ENCODE data around the gene RRAS2. TPM values are rescaled to one million over a fixed set of nuclear protein-coding genes. Genes with fewer than 3 reads are reported as not detected.

Gene RRAS2
- total RNA-seq, 4 donors from 2014 or later: 35.5 to 162 (median 77.6) TPM

- H3K9me3 ChIP-seq: no peaks in the 10 kb centered on the region
- H3K36me3 ChIP-seq: peaks cover 0 to 6% (median 0%) of the 10 kb centered on the region in 3 donors
- peaks cover 0 to 9% (median 0%) of the 10 kb centered on the region in 4 donors for H3K4me1 ChIP-seq
- DNase-seq: no peak
- TF ChIP-seq POLR2A (IDR thresholded peaks at IDR 0.05): no peak
- TF ChIP-seq, protein P1, sequence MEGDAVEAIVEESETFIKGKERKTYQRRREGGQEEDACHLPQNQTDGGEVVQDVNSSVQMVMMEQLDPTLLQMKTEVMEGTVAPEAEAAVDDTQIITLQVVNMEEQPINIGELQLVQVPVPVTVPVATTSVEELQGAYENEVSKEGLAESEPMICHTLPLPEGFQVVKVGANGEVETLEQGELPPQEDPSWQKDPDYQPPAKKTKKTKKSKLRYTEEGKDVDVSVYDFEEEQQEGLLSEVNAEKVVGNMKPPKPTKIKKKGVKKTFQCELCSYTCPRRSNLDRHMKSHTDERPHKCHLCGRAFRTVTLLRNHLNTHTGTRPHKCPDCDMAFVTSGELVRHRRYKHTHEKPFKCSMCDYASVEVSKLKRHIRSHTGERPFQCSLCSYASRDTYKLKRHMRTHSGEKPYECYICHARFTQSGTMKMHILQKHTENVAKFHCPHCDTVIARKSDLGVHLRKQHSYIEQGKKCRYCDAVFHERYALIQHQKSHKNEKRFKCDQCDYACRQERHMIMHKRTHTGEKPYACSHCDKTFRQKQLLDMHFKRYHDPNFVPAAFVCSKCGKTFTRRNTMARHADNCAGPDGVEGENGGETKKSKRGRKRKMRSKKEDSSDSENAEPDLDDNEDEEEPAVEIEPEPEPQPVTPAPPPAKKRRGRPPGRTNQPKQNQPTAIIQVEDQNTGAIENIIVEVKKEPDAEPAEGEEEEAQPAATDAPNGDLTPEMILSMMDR (IDR thresholded peaks at IDR 0.05): no peak
- no peak overlapping the region for H3K4me3 ChIP-seq
- no peaks in the 10 kb centered on the region for H3K27me3 ChIP-seq
- no peak overlapping the region for H3K27ac ChIP-seq
Measured at GRCh38 chr11:14251754-14252153, 107.2 kb downstream of the RRAS2 start.

GRCh38 chr11:14249121-14249963, 109.6 kb downstream of the RRAS2 start:
- H3K9me3 ChIP-seq: no peaks in the 10 kb centered on the region
- peak; percentile 47 to 78 (median 73) for DNase-seq
- H3K4me3 ChIP-seq: no peak overlapping the region
- H3K27me3 ChIP-seq: no peaks in the 10 kb centered on the region
- no peak for TF ChIP-seq POLR2A (IDR thresholded peaks at IDR 0.05)
- TF ChIP-seq, protein P1 (IDR thresholded peaks at IDR 0.05): peak; percentile 49 to 94 (median 91)
- peaks cover 0 to 9% (median 0%) of the 10 kb centered on the region in 4 donors for H3K4me1 ChIP-seq
- H3K27ac ChIP-seq: no peak overlapping the region
- H3K36me3 ChIP-seq: no peaks in the 10 kb centered on the region

- no peak overlapping the region for H3K4me3 ChIP-seq
- peaks cover 0 to 9% (median 0%) of the 10 kb centered on the region in 4 donors for H3K4me1 ChIP-seq
- H3K9me3 ChIP-seq: no peaks in the 10 kb centered on the region
- peak in 2 of 3 donors; percentile 24 to 59 for DNase-seq
- TF ChIP-seq, protein P1 (IDR thresholded peaks at IDR 0.05): no peak
- TF ChIP-seq POLR2A (IDR thresholded peaks at IDR 0.05): no peak
- no peaks in the 10 kb centered on the region for H3K27me3 ChIP-seq
- H3K36me3 ChIP-seq: no peaks in the 10 kb centered on the region
- H3K27ac ChIP-seq: no peak overlapping the region
Measured at GRCh38 chr11:14248580-14248981, 110.4 kb downstream of the RRAS2 start.

GRCh38 chr11:14245444-14245843, 113.5 kb downstream of the RRAS2 start:
- TF ChIP-seq, protein P1 (IDR thresholded peaks at IDR 0.05): no peak
- TF ChIP-seq POLR2A (IDR thresholded peaks at IDR 0.05): no peak
- Histone ChIP-seq H3K36me3 (no peaks in the 10 kb centered on the region), H3K27ac (no peak overlapping the region), H3K27me3 (no peaks in the 10 kb centered on the region), H3K9me3 (no peaks in the 10 kb centered on the region), H3K4me3 (no peak overlapping the region), H3K4me1 (peaks cover 0 to 9% (median 0%) of the 10 kb centered on the region in 4 donors)
- DNase-seq: no peak

GRCh38 chr11:14244926-14245325, 114.1 kb downstream of the RRAS2 start:
- H3K4me3 ChIP-seq: no peak overlapping the region
- no peaks in the 10 kb centered on the region for H3K9me3 ChIP-seq
- H3K36me3 ChIP-seq: no peaks in the 10 kb centered on the region
- no peak for TF ChIP-seq POLR2A (IDR thresholded peaks at IDR 0.05)
- TF ChIP-seq, protein P1 (IDR thresholded peaks at IDR 0.05): no peak
- no peak for DNase-seq
- H3K27me3 ChIP-seq: no peaks in the 10 kb centered on the region
- no peak overlapping the region for H3K27ac ChIP-seq
- peaks cover 0 to 9% (median 0%) of the 10 kb centered on the region in 4 donors for H3K4me1 ChIP-seq

Measured in Peyer's patch (tissue), 4 donors.